Panc1 (cell line): ENCODE data around the gene ARSG.

ENCODE experiments used
- SIN3A ChIP-seq: IDR thresholded peaks from 2 replicates; pipeline ENCODE4 v1.6.1; 2012; ENCODE audit warnings: low read depth, mild to moderate bottlenecking, low read length, moderate library complexity, borderline replicate concordance; ENCODE audit not compliant: insufficient read depth
- TCF7L2 ChIP-seq: IDR thresholded peaks from 2 replicates; pipeline ENCODE4 v1.6.1; 2011; ENCODE audit warnings: mild to moderate bottlenecking, low read depth, low read length, inconsistent platforms
- TF ChIP-seq, protein P1 (sequence below): fragments of 450-650 bp; IDR thresholded peaks from 2 replicates; pipeline ENCODE4 v1.5.1; 2017; ENCODE audit warnings: mild to moderate bottlenecking
- TF ChIP-seq, protein P2 (sequence below), 2 experiments: IDR thresholded peaks; 2 replicates each; pipeline ENCODE4 v1.6.1; 2011 to 2012; ENCODE audit warnings: low read depth in 2 of 2, control low read depth in 1 of 2, low read length in 1 of 2, mild to moderate bottlenecking in 1 of 2, moderate library complexity in 1 of 2; ENCODE audit not compliant: insufficient read depth in 1 of 2

DNA sequence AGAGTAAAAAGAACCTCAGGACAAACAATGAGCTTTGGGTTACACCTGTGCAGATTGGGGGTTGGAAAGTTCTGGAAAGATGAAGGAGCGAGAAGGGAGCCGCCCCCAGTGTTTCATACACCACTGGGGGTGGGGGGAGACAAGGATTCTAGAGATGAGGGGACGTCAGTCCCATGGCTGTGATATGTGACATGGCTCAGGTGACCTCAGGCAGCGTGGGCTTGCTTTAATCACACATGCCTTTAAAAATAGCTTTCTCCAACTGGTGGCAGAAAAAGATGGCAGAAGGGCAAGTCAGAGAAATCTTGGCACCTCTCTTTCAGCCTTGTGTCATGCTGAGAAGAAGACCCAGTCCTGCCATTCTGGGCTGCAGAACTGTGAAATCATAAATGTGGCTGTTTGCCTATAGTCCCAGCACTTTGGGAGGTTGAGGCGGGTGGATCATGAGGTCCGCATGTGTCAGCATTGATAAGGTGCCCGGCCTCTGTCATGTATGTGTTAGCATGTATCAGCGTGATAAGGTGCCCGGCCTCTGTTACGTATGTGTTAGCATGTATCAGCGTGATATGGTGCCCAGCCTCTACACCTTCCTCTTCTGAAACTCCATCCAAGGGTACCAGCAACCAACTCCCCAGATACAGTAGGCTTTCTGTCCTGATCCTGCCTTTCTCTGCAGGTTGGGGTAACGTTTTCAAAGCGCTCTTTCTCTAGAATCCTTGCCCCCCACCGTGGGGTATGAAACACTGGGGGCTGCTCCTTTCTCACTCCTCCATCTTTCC is 141.0 kb downstream of the ARSG start:
- TF ChIP-seq, protein P1, sequence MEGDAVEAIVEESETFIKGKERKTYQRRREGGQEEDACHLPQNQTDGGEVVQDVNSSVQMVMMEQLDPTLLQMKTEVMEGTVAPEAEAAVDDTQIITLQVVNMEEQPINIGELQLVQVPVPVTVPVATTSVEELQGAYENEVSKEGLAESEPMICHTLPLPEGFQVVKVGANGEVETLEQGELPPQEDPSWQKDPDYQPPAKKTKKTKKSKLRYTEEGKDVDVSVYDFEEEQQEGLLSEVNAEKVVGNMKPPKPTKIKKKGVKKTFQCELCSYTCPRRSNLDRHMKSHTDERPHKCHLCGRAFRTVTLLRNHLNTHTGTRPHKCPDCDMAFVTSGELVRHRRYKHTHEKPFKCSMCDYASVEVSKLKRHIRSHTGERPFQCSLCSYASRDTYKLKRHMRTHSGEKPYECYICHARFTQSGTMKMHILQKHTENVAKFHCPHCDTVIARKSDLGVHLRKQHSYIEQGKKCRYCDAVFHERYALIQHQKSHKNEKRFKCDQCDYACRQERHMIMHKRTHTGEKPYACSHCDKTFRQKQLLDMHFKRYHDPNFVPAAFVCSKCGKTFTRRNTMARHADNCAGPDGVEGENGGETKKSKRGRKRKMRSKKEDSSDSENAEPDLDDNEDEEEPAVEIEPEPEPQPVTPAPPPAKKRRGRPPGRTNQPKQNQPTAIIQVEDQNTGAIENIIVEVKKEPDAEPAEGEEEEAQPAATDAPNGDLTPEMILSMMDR = no peak; the same call in 1 of the 2 replicates
- TF ChIP-seq, protein P2, sequence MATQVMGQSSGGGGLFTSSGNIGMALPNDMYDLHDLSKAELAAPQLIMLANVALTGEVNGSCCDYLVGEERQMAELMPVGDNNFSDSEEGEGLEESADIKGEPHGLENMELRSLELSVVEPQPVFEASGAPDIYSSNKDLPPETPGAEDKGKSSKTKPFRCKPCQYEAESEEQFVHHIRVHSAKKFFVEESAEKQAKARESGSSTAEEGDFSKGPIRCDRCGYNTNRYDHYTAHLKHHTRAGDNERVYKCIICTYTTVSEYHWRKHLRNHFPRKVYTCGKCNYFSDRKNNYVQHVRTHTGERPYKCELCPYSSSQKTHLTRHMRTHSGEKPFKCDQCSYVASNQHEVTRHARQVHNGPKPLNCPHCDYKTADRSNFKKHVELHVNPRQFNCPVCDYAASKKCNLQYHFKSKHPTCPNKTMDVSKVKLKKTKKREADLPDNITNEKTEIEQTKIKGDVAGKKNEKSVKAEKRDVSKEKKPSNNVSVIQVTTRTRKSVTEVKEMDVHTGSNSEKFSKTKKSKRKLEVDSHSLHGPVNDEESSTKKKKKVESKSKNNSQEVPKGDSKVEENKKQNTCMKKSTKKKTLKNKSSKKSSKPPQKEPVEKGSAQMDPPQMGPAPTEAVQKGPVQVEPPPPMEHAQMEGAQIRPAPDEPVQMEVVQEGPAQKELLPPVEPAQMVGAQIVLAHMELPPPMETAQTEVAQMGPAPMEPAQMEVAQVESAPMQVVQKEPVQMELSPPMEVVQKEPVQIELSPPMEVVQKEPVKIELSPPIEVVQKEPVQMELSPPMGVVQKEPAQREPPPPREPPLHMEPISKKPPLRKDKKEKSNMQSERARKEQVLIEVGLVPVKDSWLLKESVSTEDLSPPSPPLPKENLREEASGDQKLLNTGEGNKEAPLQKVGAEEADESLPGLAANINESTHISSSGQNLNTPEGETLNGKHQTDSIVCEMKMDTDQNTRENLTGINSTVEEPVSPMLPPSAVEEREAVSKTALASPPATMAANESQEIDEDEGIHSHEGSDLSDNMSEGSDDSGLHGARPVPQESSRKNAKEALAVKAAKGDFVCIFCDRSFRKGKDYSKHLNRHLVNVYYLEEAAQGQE (IDR thresholded peaks at IDR 0.05; ENCODE audit: insufficient read depth in 1 of 2, low read depth in 2 of 2, low read length in 1 of 2) = no peak
- no peak for TF ChIP-seq SIN3A
- TF ChIP-seq TCF7L2 = no peak
